Ovary (tissue), 3 donors: ENCODE results near the gene GJA4.

Source experiments
- POLR2A ChIP-seq: fragments of 450-650 bp; IDR thresholded peaks from one replicate; pipeline ENCODE4 v1.6.1; 2017; ENCODE audit warnings: antibody characterized with exemption, mild to moderate bottlenecking, moderate library complexity
- TF ChIP-seq, protein P1 (sequence below), 3 donors: fragments of 450-650 bp in 2 of 3; fragments of 200-600 bp in 1 of 3; IDR thresholded peaks; one replicate each; pipeline versions ENCODE4 v1.5.1 to v1.8.0; 2016 to 2022; ENCODE audit warnings: antibody characterized with exemption in 3 of 3, mild to moderate bottlenecking in 1 of 3
- donor health status: DM: no; HTN: no; CAD: no.

DNA sequence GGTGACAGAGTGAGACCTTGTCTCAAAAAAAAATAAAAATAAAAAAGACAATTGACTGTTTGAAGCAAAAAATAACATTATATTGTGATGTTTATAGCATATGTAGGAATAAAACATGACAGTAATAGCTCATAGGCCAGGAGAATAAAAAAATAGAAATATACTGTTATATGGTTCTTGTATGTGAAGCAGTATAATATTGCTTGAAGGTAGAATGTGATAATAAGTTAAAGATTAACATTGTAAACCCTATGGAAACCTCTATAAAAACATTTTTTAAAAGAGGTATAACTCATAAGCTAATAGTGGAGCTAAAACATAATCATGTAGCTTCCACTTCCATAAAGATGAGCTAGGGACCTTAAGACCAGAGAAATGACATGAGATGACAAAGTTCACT, 23.5 kb downstream of the GJA4 start:
- TF ChIP-seq, protein P1, sequence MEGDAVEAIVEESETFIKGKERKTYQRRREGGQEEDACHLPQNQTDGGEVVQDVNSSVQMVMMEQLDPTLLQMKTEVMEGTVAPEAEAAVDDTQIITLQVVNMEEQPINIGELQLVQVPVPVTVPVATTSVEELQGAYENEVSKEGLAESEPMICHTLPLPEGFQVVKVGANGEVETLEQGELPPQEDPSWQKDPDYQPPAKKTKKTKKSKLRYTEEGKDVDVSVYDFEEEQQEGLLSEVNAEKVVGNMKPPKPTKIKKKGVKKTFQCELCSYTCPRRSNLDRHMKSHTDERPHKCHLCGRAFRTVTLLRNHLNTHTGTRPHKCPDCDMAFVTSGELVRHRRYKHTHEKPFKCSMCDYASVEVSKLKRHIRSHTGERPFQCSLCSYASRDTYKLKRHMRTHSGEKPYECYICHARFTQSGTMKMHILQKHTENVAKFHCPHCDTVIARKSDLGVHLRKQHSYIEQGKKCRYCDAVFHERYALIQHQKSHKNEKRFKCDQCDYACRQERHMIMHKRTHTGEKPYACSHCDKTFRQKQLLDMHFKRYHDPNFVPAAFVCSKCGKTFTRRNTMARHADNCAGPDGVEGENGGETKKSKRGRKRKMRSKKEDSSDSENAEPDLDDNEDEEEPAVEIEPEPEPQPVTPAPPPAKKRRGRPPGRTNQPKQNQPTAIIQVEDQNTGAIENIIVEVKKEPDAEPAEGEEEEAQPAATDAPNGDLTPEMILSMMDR (IDR thresholded peaks at IDR 0.05) = no peak
- TF ChIP-seq POLR2A = no peak
